C1 segment of cervical spinal cord (tissue), 14 donors: ENCODE results near the gene TMEM116.
"Not testable (repeated sequence)": the region's sequence is repeated elsewhere in the genome, so short reads cannot be mapped to it uniquely, and the experiment has no call there.

Experiments used
- DNase-seq, 14 donors: peaks; one replicate each; lab custom pipeline; 2025; lab: John Stamatoyannopoulos, UW

TMEM116 gene

DNA sequence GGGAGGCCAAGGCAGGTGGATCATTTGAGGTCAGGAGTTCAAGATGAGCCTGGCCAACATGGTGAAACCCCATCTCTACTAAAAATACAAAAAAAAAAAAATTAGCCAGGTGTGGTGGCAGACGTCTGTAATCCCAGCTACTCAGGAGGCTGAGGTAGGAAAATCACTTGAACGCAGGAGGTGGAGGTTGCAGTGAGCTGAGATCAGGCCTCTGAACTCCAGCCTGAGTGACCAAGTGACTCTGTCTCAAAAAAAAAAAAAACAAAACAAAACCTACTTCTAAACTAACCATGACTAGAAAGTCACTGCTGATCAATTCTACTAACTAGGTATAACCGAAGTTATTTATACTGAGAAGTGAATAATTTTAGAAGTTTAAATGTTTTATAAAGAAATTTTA lies 3.4 kb downstream of the TMEM116 start:
- DNase-seq: not testable (repeated sequence)

DNA sequence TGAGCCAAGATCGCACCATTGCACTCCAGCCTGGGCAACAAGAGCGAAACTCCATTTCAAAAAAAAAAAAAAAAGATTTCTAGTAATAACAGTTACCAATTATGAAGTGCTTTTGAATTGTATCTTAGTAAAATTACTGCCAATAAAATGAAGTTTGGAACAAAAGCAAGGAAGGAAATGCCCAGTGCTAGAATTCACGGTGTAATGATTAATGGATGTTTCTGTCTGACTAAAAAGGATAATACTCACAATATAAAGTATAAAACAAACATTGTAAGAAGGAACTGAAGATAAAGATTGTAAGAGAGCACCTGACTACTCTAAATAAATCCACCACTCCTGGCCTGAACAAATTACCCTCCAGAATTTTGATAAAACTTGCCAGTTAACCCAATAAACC lies 4.0 kb downstream of the TMEM116 start:
- DNase-seq: no peak

DNA sequence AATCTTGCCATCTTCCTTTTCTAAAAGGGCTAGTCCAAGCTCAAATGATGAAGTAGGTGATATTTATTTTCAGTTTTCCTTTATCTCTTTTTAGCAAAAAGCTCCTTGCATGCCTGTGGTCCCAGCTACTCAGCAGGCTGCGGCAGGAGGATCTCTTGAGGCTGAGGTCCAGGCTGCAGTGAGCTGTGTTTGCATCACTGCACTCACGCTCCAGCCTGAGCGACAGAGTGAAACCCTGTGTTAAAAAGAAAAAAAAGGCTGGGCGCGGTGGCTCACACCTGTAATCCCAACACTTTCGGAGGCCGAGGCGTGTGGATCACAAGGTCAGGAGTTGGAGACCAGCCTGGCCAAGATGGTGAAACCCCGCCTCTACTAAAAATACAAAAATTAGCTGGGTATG lies 5.0 kb downstream of the TMEM116 start:
- DNase-seq: no peak

DNA sequence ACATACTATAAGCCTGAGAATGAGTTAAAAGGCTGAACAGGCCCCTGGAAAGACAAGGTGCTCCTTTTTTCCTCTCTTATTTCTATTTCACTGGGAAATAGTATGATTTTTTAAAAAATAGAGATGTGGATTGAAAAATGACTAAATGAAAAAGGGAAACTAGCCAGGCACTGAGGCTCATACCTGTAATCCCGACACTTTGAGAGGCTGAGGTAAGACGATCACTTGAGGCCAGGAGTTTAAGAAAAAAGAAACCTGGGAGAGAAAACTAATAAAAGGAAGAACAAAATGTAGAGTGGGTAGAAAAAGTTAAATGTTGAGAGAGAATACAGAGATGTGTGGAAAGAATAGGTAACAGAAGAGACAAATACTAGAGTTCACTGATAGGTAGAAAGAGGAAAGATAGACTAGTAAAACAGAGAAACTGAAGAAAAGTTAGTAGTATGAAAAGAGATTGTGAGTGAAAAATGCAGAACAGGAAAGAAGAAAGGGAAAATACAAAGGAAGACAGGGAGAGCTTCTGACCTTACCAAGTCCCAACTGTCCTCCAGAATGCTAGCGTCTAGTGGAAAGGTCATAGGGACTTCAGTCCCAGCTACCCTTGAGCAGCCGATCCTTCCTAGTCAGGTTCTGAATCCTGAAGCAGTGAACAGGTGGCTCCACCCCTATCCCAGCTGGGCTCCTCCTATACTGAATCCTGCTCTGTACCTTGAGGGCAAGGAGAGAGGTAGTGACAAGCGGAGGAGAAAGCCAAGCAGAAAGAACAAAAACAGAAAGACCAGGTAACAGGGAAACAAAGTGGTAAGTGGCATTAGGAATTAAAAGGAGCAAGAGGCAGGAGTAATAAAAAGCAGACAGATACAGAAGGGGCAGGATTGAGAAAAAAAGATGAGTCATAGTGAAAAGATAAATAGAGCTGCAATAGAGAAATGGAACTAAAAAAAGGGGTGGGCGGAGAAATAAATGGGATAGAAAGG lies 7.3 kb downstream of the TMEM116 start:
- no peak for DNase-seq

DNA sequence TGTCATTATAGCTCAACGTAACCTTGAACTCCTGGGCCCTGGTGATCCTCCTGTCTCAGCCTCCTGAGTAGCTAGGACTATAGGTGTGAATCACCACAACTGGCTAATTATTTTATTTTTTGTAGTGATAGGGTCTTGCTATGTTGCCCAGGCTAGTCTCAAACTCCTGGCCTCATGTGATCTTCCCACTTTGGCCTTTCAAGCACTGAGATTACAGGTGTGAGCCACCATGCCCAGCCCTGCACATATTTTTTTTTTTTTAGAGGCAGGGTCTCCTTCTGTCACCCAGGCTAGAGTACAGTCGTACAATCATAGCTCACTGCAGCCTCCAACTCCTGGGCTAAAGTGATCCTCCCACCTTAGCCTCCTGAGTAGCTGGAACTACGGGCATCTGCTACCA lies 8.9 kb downstream of the TMEM116 start:
- no peak for DNase-seq

DNA sequence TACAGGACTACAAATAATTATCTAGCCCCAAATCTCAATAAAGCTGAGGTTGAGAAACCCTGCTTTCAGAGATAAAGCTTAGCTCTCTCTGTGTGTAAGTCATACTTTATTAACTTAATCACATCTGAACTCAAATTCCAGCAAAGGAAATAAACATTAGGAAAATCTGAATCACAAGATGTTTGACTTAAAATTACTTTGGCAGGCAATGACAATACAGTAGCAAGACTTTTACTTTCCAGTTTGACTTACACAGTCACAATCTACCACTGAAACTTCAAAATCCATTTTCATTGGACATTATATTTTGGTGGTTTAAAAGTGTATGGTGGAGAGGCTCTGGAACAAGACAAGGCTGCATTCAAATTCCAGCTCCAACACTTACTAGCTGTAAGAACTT lies 11.4 kb downstream of the TMEM116 start:
- no peak for DNase-seq

DNA sequence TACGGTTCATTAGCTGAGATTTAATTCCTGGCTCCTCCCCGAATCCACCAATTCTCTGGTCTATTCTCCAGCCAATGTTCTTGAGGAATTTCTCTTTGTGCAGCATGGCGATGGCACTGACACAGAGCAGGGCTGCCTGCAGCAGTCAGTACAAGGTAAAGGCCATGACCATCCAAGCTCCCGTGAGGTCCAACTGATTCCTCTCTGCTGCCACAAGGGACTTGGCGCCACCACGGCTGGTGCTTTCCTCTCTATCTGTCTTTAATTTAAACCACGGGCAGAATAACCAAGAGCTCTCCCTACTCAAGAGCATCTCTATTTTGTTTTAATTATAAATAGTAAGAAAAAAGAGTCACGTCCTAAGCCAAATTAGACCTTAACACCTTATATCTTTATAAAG lies 12.1 kb downstream of the TMEM116 start:
- DNase-seq: no peak

DNA sequence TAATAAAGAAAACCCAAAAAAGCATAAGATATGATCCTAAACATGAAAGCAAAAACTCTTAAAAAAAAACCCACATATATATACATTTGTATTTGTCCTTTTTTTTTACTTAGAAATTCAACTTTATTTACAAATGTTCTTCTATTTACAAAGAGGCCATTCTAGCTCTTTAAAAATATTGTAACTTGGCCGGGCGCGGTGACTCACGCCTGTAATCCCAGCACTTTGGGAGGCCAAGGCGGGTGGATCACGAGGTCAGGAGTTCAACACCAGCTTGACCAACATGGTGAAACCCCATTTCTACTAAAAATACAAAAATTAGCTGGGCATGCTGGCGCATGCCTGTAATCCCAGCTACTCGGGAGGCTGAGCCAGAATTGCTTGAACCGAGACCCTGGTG lies 13.8 kb downstream of the TMEM116 start:
- not testable (repeated sequence) for DNase-seq

DNA sequence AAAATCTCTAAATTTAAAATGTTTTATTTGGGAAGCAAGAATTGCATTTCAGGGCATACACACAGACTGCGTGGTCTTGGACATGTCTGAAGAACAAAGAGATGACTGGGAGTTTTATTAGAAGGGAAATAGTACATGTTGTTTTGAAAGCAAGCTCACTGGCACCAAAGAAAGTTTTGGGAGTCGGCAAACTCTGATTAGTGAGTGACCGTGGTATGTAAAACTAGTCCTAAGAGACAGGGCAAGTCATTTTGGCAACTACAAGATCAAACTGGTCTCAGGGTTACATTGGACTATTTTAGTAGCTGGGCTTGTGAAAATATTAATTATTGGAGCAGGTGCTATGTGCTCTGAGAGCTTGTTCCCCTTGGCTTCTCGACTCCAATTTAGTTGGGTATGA lies 14.9 kb downstream of the TMEM116 start:
- DNase-seq: no peak

DNA sequence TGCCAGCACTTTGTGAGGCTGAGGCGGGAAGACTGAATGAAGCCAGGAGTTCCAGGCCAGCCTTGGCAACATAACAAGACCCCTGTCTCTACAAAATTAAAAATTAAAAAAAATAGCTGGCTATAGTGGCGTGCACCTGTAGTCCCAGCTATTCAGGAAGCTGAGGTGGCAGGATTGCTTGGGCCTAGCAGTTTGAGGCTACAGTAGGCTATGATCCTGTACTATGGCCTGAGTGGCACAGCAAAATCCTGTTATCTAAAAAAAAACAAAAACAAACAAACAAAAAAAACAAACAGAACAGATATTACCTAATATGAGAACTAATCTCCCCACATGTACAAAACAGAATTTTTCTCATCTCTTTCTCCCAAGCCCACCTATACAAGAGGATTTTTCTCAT lies 15.7 kb downstream of the TMEM116 start:
- no peak for DNase-seq

DNA sequence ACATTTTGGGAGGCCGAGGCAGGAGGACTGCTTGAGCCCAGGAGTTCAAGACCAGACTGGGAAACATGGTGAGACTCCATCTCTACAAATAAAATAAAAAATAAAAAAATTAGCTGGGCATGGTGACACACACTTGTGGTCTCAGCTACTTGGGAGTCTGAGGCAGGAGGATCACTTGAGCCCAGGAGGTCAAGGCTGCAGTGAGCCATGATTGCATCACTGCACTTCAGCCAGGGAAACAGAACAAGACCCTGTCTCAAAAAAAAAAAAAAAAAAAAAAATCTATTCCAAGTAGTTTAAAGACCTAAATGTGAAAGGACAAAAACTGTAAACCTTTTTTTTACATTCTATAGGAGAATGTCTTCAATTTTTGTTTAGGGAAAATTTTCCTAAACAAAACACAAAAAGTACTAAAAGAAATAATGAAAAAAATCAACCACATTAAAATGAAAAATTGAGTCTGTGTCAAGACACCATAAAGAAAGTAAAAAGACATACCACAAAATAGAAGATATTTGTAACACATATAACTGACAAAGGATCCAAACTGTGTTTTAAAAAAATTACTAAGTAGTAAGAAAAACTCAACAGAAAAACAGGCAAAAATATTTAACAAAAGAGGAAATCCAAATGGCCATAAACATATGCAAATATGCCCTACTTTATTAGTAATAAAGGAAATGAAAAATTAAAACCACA lies 17.0 kb downstream of the TMEM116 start:
- DNase-seq: no peak

DNA sequence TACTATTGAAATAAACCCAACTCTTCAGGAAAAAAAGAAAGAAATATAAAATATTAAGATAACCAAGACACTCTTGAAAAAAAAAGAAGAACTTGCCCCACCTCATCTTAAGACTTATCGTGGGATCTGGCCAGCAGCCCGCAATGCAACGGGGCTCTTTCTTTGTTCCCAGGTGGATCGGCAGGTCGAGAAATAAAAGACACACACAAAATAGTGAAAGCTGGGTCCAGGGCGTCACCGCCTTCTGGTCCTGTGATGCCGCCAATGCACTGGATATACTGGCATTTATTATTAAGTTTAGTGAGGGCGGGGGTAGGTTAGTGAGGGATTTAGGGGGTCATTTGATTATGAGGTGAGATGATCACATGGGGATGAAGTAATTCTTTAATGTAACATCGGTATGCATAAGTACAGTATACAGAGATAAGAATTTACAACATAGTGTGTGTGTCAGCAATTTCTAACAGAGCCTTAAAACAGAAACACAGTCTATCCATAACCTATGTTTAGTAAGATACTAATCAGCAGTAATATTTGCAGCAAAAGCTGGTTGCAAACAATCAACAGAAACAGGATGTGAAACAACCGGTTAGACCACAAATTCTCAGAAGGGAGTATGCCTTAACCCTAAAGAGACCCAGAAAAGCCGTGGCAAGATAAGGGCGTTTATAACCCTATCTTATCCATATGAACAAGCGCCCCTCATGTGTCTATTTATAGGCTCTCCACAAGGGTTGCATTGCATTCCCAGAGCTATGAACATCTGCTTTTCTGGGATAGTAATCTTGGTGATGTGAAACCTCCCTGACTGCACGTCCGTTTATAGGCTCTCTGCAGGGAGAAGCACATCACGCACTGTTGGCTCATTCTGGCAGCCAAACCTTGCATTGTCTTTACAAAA lies 18.5 kb downstream of the TMEM116 start:
- DNase-seq: not testable (repeated sequence)

DNA sequence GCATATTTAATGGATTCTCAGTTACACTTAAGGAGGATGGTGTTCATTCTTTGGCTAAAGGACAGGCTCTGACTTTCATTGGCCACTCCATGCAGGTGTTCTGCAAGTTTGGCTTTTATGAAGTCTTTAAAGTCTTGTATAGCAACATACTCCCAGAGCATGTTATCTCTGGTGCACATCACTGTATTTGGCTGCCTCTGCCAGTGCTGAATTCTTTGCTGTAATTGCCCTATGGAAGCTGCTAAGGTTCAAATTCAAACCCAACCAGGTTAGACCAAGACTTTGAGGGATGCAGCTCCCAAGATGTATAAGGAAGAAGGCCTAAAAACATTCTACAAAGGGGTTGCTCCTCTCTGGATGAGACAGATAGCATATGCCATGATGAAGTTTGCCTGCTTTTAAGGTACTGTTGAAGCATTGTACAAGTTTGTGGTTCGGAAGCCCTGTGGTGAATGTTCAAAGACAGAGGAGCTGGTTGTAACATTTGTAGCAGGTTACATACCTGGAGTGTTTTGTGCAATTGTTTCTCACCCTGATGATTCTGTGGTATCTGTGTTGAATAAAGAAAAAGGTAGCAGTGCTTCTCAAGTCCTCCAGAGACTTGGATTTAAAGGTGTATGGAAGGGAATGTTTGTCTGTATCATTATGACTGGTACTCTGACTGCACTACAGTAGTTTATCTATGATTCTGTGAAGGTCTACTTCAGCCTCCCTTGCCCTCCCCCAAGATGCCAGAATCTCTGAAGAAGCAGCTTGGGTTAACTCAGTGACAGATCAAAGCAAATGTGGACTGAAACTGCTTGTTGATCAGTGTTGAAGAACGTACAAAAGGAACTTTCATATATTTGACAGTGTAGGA lies 19.4 kb downstream of the TMEM116 start:
- DNase-seq: no peak

DNA sequence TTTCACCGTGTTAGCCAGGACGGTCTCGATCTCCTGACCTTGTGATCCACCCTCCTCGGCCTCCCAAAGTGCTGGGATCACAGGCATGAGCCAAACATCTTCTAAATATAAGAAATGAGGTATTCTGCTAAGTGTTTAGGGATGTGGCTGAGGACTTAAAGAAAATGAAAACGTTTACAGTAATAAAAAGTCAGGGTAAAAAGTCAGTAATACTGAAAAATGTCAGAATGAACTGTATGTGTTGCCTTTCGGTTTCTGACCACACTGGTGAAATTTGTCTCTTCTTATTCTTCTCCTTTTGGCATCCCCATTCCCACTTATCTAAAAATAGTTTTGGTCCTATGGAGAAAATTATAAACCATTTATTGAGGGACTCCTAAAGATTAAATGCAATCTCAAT lies 20.5 kb downstream of the TMEM116 start:
- DNase-seq: no peak

DNA sequence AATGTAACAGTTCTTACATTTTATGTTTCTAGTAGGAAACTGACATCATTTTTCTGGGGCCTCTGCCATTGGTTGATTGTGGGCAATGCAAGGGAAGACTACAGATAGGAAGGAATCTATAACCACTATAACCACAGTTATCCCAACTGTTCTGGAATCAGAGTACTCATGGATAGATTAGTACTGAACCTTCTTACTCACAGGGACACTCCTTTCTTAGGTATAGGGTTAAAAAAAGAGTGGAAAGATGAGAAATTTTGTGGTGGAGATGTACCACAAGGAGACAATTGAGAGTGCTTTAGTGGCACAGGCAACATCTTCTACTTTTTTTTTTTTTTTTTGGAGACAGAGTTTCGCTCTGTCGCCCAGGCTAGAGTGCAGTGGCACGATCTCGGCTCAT lies 21.0 kb downstream of the TMEM116 start:
- DNase-seq: no peak

DNA sequence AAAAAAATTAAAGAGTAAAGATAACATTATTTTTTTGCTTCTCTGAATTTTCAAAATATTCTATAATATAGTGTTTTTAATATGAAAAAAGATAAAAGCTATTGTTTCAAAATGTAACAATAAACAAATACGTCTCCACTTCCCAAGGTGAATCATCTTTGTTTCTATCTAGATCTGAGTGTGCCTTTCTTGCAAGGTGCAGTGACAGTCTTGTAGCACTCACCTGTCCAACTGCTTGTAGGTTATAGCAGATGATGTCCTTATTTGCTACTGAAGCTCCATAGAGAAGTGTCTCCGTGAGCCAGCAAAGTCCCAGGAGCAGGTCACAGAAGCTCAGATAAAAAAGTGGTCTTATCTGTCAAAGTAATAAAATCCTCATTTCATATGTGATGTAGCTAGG lies 21.4 kb downstream of the TMEM116 start:
- DNase-seq: no peak

DNA sequence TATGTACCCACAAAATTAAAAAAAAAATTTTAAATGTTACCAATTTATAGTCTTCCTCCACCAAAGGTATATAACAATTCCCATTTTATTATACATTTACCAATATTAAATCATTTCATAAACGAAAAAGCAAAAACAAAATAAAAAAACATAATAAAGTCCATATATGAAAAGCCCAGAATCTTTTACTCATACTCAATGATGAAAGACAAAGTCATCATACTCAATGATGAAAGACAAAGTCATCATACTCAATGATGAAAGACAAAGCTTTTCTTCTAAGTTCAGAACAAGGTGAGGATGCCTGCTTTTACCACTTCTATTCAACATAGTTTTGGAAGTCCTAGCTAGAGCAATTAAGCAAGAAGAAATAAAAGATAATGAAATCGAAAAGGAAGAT lies 28.1 kb downstream of the TMEM116 start:
- DNase-seq: no peak

DNA sequence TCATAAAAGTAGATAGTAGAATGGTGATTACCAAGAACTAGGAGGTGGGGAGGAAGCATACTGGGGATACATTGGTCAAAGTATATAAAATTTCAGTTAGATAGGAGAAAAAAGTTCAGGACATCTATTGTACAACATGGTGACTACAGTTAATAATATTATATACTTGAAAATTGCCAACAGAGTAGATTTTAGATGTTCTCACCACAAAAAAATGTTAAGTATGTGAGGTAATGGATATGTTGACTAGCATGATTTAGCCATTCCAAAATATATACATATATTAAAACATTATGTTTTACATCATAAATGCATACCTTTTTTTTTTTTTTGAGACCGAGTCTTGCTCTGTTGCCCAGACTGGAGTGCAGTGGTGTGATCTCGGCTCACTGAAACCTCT lies 31.0 kb downstream of the TMEM116 start:
- no peak for DNase-seq

DNA sequence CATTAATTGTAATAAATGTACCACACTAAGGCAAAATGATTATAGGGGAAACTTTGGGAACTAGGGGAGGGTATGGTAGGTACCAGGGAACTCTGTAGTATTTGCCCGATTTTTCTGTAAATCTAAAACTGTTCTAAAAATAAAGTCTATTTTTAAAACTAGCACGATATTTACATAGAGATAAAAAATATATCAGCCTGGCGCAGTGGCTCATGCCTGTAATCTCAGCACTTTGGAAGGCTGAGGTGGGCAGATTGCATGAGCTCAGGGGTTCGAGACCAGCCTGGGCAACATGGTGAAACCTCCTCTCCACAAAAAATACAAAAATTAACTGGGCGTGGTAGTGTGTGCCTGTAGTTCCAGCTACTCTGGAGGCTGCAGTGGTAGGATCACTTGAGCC lies 32.4 kb downstream of the TMEM116 start:
- DNase-seq: no peak

DNA sequence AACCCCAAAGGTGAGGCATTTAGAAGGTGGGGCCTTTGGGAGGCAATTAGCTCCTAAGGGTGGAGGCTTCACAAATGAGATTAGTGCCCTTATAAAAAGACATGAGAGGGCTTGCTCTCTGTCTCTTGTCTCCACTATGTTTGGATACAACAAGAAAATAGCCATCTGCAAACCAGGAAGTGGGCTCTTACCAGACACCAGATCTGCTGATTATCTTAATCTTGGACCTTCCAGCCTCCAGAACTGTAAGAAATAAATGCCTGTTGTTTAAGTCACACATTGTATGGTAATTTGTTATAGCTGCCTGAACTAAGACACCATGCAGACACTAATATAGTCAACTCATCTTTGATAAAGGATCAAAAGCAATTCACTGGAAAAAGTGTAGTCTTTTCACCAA lies 34.4 kb downstream of the TMEM116 start:
- no peak for DNase-seq

DNA sequence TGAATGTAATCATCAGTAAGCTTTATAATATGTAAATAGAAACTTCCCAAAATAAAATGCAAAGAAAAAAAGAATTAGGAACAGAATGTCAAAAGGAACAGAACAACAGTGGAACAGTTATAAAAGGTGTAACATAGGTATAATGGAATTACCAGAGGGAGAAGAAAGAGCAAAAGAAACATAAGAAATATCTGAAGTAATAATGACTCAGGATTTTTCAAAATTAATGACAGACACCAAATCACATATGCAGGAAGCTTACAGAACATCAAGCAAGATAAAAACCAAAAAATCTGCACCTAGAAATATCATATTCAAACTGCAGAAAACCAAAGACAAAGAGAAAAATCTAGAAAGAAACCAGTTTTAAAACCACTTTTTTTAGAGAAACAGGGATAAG lies 36.1 kb downstream of the TMEM116 start:
- DNase-seq: no peak
